ENCODE results near the gene IRS1.
A peak's percentile ranks its signal among the peaks of the same experiment; 100 is the strongest.

IRS1 gene

GRCh38 chr2:226690461-226691024 is 109.1 kb downstream of the IRS1 start:
- no peak overlapping the region for H3K4me3 ChIP-seq (ENCODE audit: low read length)
- no peak for TF ChIP-seq CTCF (conservative IDR thresholded peaks at IDR 0.05; ENCODE audit: low read length)
- DNase-seq (ENCODE audit: low read depth): no peak

GRCh38 chr2:226687641-226688253 is 111.9 kb downstream of the IRS1 start:
- DNase-seq (ENCODE audit: low read depth): no peak
- no peak overlapping the region for H3K4me3 ChIP-seq (ENCODE audit: low read length)
- no peak for TF ChIP-seq CTCF (conservative IDR thresholded peaks at IDR 0.05; ENCODE audit: low read length)

DNA sequence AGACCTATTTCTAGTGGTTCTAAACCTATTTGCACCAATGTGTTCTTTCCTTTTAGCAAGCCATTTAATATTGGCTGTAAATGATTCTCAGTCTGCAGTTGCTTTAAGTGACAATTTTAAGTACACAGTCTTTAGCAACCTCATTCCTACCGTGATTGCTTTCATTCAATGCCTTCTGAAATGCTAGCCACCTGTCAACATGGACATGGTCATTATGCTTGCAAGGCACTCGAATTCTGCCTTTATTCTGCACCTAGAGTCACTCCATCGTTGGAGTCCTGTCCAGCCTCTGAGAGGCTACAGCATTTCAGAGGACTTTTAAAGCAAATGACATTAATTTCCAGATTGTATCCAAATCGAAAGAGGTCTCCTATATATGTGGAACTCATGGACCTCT is 115.1 kb downstream of the IRS1 start:
- no peak for DNase-seq (ENCODE audit: low read depth)
- no peak for TF ChIP-seq CTCF (conservative IDR thresholded peaks at IDR 0.05; ENCODE audit: low read length)
- H3K4me3 ChIP-seq (ENCODE audit: low read length): no peak overlapping the region

DNA sequence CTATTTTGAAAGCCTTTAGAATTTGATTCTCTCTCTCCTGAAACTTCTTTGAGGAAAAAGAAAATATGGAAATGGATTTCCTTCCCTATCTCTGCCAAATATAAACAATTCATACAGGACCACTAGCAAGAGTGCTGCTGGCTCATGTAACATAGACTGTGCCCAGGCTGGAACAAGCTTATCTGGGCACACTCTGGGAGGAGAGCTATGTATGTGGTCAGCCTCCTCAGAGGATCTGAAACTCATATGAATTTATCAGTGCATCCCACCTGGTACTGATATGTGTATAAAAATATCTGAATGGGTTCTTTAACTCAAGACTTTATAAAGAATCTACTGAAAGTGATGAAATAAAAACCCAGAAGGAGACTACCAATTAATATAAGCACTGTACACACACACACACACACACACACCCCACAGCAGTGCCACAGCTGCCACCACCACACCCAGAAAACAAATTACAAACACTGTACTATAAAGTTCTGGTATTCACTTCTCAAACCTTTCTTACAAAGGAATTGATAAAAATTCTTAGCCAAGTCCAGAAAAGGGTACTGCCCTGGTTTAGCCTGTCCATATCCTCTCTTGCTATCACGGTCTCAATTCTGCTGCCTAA is 115.6 kb downstream of the IRS1 start:
- no peak overlapping the region for H3K4me3 ChIP-seq (ENCODE audit: low read length)
- DNase-seq (ENCODE audit: low read depth): no peak
- TF ChIP-seq CTCF (conservative IDR thresholded peaks at IDR 0.05; ENCODE audit: low read length): no peak

GRCh38 chr2:226683196-226683595 is 116.4 kb downstream of the IRS1 start:
- no peak overlapping the region for H3K4me3 ChIP-seq (ENCODE audit: low read length)
- DNase-seq (ENCODE audit: low read depth): peak; percentile 29
- no peak for TF ChIP-seq CTCF (conservative IDR thresholded peaks at IDR 0.05; ENCODE audit: low read length)
